IPS DF 19.7 (cell line): ENCODE measurements around the gene ENOPH1.

Experiments
- DNase-seq: peaks from one replicate; pipeline ENCODE4 v3.0.0-alpha.2; 2013; ENCODE audit warnings: low read depth, low spot score

Gene ENOPH1

GRCh38 chr4:82508806-82509428 lies 78.5 kb downstream of the ENOPH1 start:
- no peak for DNase-seq

GRCh38 chr4:82510216-82510615 lies 79.8 kb downstream of the ENOPH1 start:
- DNase-seq: no peak
